Mononuclear cell (primary cell): ENCODE results near the gene ITSN2. TPM values are rescaled to one million over a fixed set of nuclear protein-coding genes. Genes with fewer than 3 reads are reported as not detected.

Experiments used
- H3K27me3 ChIP-seq: 2 replicates; pipeline ENCODE4 v1.6.0; 2011; ENCODE audit warnings: low read length, control low read depth; ENCODE audit not compliant: insufficient read depth
- H3K4me1 ChIP-seq: 2 replicates; pipeline ENCODE4 v1.5.1; 2011; ENCODE audit warnings: mild to moderate bottlenecking, low read length, control low read depth; ENCODE audit not compliant: insufficient read depth
- H3K4me3 ChIP-seq: 2 replicates; pipeline ENCODE4 v1.5.1; 2011; ENCODE audit warnings: mild to moderate bottlenecking, low read length, moderate library complexity
- H3K9me3 ChIP-seq: 2 replicates; pipeline ENCODE4 v1.5.1; 2011; ENCODE audit warnings: low read depth, mild to moderate bottlenecking, control low read depth, low read length
- total RNA-seq: library from RNA; depleted of rRNA; stranded (reverse); fragments of >200 nt; gene quantifications from one replicate; pipeline ENCODE4 v1.2.3, GENCODE V29; 2012

The ITSN2 gene
- total RNA-seq, 1 donor: 102 TPM

DNA sequence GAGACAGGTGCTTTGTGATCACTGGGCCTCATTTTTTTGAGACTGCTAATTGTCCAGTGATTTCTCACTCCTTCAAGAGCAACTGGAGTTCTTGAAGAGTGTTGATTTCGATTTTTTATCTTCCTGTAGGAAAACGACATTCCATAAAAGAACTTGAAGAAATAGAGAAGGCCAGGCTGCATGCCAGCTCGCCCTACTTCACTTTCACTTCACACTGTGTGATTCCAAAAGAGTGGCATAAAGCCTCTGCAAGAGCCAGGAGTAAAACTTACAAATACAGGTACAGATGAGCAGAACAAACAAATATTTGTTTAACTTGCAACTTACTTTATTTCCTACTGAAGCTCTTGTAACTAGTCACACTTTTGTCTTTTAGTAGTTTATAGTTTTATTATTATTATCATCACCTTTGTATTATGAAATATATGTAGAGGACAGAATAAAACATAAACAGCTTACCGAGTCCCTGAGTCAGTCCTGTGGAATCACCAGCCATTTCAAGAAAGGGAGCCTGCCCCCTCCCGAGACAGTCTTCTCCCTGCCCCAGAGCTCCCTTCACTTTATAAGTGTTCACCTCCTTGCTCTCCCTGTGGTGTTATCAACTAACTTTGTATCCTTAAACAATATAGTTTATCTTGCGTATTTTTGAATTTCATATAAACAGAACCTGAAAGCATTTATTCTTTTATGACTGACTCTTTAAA lies 176.8 kb downstream of the ITSN2 start:
- no peaks in the 10 kb centered on the region for H3K9me3 ChIP-seq
- H3K27me3 ChIP-seq: no peaks in the 10 kb centered on the region
- H3K4me1 ChIP-seq: no peaks in the 10 kb centered on the region
- H3K4me3 ChIP-seq: no peak overlapping the region

DNA sequence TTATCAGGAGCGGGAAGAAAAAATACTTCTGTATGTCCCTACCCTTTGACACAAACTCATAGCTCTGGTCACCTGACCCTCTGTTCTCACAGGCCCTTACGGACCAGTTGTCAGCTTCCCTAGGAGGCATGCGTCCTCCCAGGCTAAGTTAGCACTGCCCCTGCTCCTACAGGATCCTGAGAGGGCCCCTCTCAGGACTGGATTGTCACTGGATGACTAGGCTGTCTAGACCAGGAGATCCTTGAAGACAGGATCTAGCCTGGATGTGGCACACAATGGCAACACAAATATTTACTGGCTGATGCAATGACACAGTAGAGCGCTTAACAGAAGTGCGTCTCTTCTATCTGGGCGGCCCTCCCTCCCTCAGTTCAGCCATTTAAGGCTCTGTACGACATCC lies 177.8 kb downstream of the ITSN2 start:
- H3K4me3 ChIP-seq: no peak overlapping the region
- no peaks in the 10 kb centered on the region for H3K27me3 ChIP-seq
- no peaks in the 10 kb centered on the region for H3K9me3 ChIP-seq
- H3K4me1 ChIP-seq: no peaks in the 10 kb centered on the region

DNA sequence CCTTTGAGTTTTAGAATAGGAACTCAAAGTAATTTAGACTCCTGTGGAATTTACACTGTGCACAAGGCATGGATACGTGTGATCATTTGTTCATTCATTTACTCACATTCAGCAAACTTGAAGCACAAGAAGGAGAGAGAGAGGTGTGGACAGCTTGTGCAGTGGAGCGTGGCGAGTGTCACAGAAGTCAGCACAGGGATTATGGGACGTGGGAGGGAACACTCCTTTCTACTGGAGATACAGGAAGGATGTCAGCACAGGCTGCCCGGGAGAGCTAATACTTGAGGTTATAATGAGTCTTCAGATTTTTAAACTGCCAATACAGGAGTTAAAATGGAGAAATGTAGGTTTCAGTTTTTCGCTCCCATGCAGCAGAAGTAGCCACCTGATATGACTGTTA lies 178.5 kb downstream of the ITSN2 start:
- no peaks in the 10 kb centered on the region for H3K9me3 ChIP-seq
- no peak overlapping the region for H3K4me3 ChIP-seq
- H3K4me1 ChIP-seq: no peaks in the 10 kb centered on the region
- no peaks in the 10 kb centered on the region for H3K27me3 ChIP-seq

DNA sequence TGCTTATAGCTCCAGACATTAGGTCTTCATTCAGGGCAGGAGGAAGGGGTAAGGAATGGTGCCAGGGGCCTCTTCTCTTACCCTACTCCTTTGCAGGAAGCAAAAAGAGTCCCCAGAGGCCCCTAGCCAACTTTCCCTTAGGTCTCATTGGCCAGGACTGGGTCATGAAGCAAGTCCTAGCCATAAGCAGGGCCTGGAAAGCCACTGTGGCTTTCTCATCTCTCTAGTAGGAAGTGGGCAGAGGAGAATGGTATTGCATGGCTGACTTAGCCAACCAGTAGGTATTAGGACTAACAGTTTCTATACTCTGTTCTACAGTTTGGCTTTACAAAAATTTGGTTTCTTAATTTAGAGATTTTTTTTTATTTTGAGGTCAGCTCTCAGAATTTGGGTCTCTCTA lies 180.7 kb downstream of the ITSN2 start:
- no peaks in the 10 kb centered on the region for H3K27me3 ChIP-seq
- no peak overlapping the region for H3K4me3 ChIP-seq
- H3K9me3 ChIP-seq: no peaks in the 10 kb centered on the region
- H3K4me1 ChIP-seq: no peaks in the 10 kb centered on the region

DNA sequence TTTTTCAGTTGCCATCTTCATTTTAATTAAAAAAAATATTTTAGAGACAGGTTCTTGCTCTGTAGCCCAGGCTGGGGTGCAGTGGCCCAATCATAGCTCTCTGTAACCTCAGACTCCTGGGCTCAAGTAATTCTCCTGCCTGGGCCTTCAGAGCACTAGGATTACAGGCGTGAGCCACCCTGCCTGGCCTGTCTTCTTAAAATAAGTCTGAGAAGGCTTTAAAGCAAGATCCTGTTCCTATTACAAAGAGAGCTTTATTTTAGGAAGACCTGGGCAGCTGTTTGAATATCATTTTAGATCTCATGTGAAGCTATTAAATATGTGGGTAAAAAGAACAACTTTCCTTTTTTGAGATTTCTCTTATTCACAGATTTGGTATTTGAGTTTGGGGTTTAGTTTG lies 184.0 kb downstream of the ITSN2 start:
- Histone ChIP-seq H3K4me1 (no peaks in the 10 kb centered on the region), H3K9me3 (no peaks in the 10 kb centered on the region), H3K4me3 (no peak overlapping the region), H3K27me3 (peaks cover 5% of the 10 kb centered on the region)

DNA sequence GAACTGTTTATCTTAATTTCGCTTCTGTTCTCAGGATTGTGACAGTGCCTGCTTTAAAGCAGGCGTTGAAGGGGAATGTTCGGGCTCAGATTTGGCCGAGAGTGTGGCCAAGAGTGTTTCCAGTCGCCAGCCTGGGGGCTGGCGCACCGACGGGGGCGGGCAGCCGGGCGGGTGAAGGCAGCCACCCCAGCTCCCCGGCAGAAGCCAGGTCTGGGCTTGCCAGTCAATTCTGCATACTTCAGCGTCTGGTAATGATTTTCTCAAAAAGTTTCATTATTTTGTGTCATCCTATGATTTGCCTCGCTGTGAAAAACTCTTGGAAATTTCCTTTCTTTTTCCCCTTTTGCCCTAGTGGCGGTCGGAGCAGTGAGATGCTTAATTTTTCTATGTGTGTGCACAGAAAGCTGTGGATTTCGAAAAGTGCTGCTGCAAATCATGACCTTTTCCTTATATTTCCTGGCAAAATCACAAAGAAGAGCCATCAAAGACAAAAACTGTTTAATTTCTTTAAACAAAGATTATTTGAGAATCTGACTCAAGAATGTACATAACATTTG lies 184.6 kb downstream of the ITSN2 start:
- Histone ChIP-seq H3K4me3 (no peak overlapping the region), H3K4me1 (no peaks in the 10 kb centered on the region), H3K27me3 (peaks cover 5% of the 10 kb centered on the region), H3K9me3 (no peaks in the 10 kb centered on the region)

DNA sequence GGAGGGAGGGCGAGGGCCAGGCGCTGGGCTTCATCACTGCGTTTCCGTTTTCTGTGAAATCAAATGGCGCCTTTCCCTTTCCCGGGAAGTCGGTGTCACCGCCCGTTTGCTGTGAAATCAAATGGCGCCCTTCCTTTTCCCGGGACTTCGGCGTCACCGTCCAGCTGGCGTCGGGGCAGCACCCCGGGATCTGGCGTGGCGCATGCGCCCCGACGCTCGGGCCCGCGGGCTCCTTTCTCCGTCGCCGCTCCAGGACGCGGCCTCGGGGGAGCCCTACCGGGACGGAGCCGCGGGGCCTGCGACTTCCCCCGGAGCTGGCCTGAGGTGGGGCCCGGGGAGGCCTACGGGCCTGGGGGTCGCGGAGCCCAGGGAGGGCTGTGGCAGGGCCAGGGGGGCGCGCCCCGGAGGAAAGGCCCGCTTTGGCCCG lies 185.5 kb downstream of the ITSN2 start, which contains the start of gene FAM228A:
Gene FAM228A (plus strand): TSS at position 203 of the 427 bp plus-strand sequence. CDS start 428 bp downstream, outside the sequence.
- peaks cover 5% of the 10 kb centered on the region for H3K27me3 ChIP-seq
- H3K4me1 ChIP-seq: no peaks in the 10 kb centered on the region

DNA sequence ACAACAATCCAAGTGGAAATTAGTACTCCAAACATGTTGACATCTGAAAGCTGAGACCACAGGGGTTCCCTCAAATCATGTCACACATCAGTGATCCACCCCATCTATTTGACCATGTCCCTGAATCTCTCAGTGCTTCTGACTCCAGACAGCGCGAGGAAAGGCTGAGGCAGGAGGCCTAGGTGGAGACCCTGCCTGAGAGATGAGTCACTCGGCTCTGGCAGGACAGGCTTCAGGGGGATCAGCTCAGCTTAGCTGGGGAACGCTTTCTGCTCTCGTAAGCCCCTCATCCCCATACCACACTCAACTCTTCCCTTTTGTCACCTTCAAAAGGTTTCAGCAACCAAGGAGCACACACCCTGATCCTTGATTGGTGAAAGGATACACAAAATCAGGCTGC lies 191.3 kb downstream of the ITSN2 start:
- peaks cover 7% of the 10 kb centered on the region for H3K4me1 ChIP-seq
- no peaks in the 10 kb centered on the region for H3K9me3 ChIP-seq
- peaks cover 3% of the 10 kb centered on the region for H3K27me3 ChIP-seq
- no peak overlapping the region for H3K4me3 ChIP-seq

More for the DNA sequence above, 185.5 kb downstream of the ITSN2 start, which contains the start of gene FAM228A:
- H3K9me3 ChIP-seq: no peaks in the 10 kb centered on the region
- H3K4me3 ChIP-seq: no peak within 1 kb of the TSS

DNA sequence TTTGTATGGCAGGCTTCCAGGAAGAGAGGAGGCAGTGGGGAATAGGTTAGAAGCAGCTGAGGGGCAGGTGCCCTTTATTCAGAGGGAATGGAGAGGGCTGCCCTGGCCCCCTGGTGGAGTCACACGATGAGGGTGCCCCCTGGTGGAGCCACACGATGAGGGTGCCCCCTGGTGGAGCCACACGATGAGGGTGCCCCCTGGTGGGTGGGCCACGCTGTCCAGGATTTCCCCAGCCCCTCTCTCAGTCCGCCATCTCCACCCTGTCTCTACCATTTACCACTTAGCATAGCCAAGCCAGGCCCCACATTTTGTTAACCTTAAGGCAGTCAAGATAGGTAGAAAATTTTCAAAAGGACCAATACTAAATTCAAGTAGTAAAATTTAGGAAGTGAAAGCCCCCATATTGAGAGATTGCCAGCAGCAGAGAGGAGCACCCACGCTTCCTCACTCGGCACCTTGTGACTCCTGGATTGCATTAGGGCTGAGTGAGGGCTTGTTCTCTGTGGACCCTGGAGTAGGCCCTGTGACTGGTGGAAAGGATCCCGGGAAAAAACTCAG lies 195.8 kb downstream of the ITSN2 start:
- Histone ChIP-seq H3K4me3 (no peak overlapping the region), H3K9me3 (peaks cover 5% of the 10 kb centered on the region), H3K4me1 (peaks cover 7% of the 10 kb centered on the region), H3K27me3 (no peaks in the 10 kb centered on the region)

DNA sequence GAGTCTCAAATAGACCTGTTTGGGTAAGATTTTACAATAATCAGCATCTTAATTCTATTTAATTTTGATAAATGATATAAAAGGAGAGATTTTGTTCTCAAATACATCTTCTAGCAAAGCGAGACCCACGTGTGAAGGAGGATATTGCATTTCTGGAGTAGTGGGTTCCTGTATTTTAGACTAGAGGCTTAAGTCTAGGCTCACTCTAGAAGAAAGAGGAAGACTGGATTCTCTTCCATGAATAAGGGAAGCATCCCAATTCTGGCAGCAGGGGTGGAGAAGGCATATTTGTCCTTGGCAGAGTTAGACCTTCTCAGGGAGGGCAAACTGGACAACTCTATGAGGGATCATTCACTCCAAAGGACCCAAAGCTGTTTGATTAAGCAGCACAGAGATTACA lies 196.7 kb downstream of the ITSN2 start:
- Histone ChIP-seq H3K9me3 (peaks cover 5% of the 10 kb centered on the region), H3K4me1 (peaks cover 7% of the 10 kb centered on the region), H3K4me3 (no peak overlapping the region), H3K27me3 (no peaks in the 10 kb centered on the region)

DNA sequence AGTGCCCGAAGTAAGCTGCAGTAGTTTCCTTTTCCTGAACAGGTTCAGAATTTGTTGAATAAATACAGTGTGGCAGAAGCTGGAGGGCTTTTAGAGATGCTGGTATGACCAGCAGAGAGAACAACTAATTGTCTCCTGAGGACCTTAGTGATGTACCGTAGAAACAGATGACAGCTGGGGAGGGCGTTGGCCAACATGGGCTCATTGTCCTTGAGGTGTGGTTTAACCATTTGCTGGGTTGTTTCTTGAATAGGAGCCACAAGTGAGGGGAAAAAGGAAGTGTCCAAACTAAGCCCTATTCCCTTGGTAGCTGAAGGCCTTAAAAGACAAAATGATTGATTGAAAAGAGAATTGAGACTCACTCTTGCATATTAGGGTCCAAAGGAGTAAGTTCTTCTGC lies 197.2 kb downstream of the ITSN2 start:
- H3K27me3 ChIP-seq: no peaks in the 10 kb centered on the region
- peaks cover 5% of the 10 kb centered on the region for H3K9me3 ChIP-seq
- no peak overlapping the region for H3K4me3 ChIP-seq
- H3K4me1 ChIP-seq: peaks cover 7% of the 10 kb centered on the region

DNA sequence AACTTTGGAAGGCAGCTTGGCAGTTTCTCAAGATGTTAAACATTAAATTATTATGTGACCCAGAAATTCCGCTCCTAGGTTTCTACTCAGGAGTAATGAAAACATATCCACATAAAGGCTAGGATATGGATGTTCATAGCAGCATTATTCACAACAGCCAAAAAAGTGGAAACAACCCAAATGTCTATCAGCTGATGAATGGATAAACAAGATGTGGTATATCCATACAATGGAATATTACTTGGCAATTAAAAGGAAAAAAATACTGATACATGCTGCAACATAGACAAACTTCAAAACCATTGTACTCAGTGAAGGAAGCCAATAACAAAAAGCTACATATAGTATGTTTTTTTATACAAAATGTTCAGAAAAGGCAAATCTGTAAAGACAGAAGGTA lies 197.8 kb downstream of the ITSN2 start:
- H3K27me3 ChIP-seq: no peaks in the 10 kb centered on the region
- peaks cover 5% of the 10 kb centered on the region for H3K9me3 ChIP-seq
- H3K4me3 ChIP-seq: no peak overlapping the region
- peaks cover 7% of the 10 kb centered on the region for H3K4me1 ChIP-seq

DNA sequence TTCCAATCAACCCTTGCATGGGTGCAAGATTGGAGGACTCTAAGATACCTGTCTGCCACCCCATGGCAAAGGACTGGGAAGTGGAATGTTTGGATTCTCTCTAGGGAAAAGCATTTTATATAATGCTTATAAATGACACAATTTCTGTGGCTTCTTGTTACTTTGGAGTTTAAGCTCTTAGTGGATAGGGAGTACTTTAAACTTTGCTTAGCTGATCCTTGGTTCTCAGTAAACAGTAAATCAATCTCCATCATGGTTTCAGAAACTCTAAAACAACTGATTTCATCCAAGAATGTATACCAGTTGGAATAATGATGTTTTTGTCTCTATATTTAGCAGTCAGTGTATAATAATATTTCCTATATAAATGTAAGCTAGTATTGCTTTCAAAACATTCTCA lies 199.6 kb downstream of the ITSN2 start:
- H3K9me3 ChIP-seq: peaks cover 5% of the 10 kb centered on the region
- H3K4me3 ChIP-seq: no peak overlapping the region
- peaks cover 7% of the 10 kb centered on the region for H3K4me1 ChIP-seq
- H3K27me3 ChIP-seq: no peaks in the 10 kb centered on the region

DNA sequence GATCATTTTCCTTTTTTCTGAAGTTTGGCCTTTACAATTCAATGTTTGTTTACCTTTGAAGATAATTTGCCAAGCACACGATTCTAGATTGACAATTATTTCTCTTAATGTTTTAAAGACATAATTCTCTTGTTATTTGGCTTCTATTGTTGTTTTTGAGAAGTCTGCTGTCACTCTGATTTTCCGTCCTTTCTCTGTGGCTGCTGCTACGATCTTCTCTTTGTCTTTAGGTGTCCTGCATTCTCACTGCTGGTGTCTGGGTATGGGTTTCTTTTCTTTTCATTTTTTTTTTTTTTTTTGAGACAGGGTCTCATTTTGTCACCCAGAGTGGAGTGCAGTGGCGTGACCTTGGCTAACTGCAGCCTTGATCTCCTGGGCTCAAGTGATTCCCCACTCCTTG lies 200.6 kb downstream of the ITSN2 start:
- H3K4me1 ChIP-seq: peaks cover 3% of the 10 kb centered on the region
- peaks cover 5% of the 10 kb centered on the region for H3K9me3 ChIP-seq
- no peaks in the 10 kb centered on the region for H3K27me3 ChIP-seq
- no peak overlapping the region for H3K4me3 ChIP-seq

DNA sequence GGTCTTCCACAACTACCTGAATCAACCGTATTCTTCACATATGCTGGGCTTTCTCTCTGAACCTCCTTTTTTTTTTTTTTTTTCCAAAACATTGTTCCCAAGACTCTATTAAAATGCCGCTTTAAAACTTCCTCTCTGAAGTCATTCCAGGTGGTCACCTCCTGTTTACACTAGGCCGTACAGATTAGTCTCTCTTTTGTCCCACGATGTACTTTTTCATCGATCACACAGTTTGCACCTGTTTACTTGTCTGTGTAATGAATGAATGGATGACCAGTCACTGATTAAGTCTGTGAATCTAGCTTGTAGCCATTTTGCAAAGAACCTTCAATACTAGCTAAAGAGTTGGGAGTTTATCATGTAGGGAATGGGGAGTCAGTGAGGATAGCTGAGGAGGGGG lies 202.2 kb downstream of the ITSN2 start:
- no peaks in the 10 kb centered on the region for H3K4me1 ChIP-seq
- H3K27me3 ChIP-seq: no peaks in the 10 kb centered on the region
- peaks cover 5% of the 10 kb centered on the region for H3K9me3 ChIP-seq
- no peak overlapping the region for H3K4me3 ChIP-seq

DNA sequence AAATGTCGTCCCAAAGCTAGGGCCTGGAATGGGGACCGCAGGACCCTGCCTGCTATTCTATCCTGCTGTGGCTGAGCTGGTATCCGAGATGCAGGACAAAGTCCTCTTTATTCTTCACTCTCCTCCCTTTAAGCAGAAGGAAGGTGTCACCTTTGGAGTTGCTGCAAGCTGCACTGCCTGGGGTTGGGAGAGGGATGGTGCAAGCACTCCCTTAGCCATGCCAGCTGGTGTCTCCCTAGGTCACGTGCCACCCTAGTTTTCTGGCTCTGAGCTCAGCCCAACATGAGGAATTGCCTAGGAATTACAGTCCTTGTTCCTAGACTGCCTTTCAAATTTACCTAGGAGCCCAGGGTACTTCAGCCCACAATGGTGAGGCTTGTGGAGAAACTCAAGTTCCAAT lies 206.9 kb downstream of the ITSN2 start:
- no peak overlapping the region for H3K4me3 ChIP-seq
- H3K9me3 ChIP-seq: no peaks in the 10 kb centered on the region
- H3K27me3 ChIP-seq: no peaks in the 10 kb centered on the region
- no peaks in the 10 kb centered on the region for H3K4me1 ChIP-seq
